Chondrocyte (in vitro differentiated cells): Measurements from ENCODE around the gene PNKP. TPM values are rescaled to one million over a fixed set of nuclear protein-coding genes. Genes with fewer than 3 reads are reported as not detected.

ENCODE experiments used
- DNase-seq: peaks from one replicate; pipeline ENCODE4 v3.0.0; 2021; ENCODE audit warnings: mixed read lengths, low spot score
- H3K27ac Mint-ChIP-seq: one replicate; pipeline ENCODE4 v1.8.0; 2021; ENCODE audit warnings: mild to moderate bottlenecking, moderate library complexity, mixed read lengths; ENCODE audit not compliant: unreplicated experiment
- H3K27me3 Mint-ChIP-seq: 2 replicates; pipeline ENCODE4 v1.8.0; 2021; ENCODE audit warnings: low read depth, mixed read lengths
- H3K36me3 Mint-ChIP-seq: 2 replicates; pipeline ENCODE4 v1.8.0; 2021; ENCODE audit warnings: low read depth, mixed read lengths
- H3K4me1 Mint-ChIP-seq: 2 replicates; pipeline ENCODE4 v1.8.0; 2021; ENCODE audit warnings: low read depth, mild to moderate bottlenecking, mixed read lengths
- H3K4me3 Mint-ChIP-seq: one replicate; pipeline ENCODE4 v1.8.0; 2021; ENCODE audit warnings: mild to moderate bottlenecking, moderate library complexity, mixed read lengths; ENCODE audit not compliant: unreplicated experiment
- H3K9me3 Mint-ChIP-seq: 2 replicates; pipeline ENCODE4 v1.8.0; 2021; ENCODE audit warnings: low read depth, mixed read lengths
- CTCF ChIP-seq: fragments of 200-600 bp; sonication (generic); IDR thresholded peaks from 2 replicates; pipeline ENCODE4 v1.5.0; 2021; ENCODE audit warnings: antibody characterized with exemption, mild to moderate bottlenecking, moderate library complexity
- total RNA-seq: library from RNA; stranded (reverse); gene quantifications from 3 replicates; pipeline ENCODE4 v1.2.1, GENCODE V29; 2021

PNKP gene
- total RNA-seq, 1 donor from 2014 or later, result 52.4 TPM

- Mint-ChIP-seq H3K4me1 (peaks cover 8% of the 10 kb centered on the region), H3K9me3 (no peaks in the 10 kb centered on the region), H3K27ac (no peak overlapping the region), H3K27me3 (no peaks in the 10 kb centered on the region), H3K36me3 (peaks cover 18% of the 10 kb centered on the region), H3K4me3 (no peak overlapping the region)
- TF ChIP-seq CTCF, result no peak
- no peak for DNase-seq
These were observed 7.6 kb downstream of the PNKP start for GRCh38 chr19:49859682-49860335.

GRCh38 chr19:49858088-49858985 is 9.0 kb downstream of the PNKP start:
- no peak for TF ChIP-seq CTCF
- Mint-ChIP-seq H3K9me3 (no peaks in the 10 kb centered on the region), H3K36me3 (peaks cover 12% of the 10 kb centered on the region), H3K4me3 (no peak overlapping the region), H3K27me3 (no peaks in the 10 kb centered on the region), H3K27ac (peak overlapping the region; percentile 78), H3K4me1 (peaks cover 15% of the 10 kb centered on the region)
- DNase-seq, result no peak

GRCh38 chr19:49857838-49858087 is 9.6 kb downstream of the PNKP start:
- H3K36me3 Mint-ChIP-seq, result peaks cover 9% of the 10 kb centered on the region
- no peak overlapping the region for H3K4me3 Mint-ChIP-seq
- no peak overlapping the region for H3K27ac Mint-ChIP-seq

GRCh38 chr19:49857061-49857837 is 10.1 kb downstream of the PNKP start:
- Mint-ChIP-seq H3K4me1 (peaks cover 26% of the 10 kb centered on the region), H3K27me3 (no peaks in the 10 kb centered on the region), H3K4me3 (no peak overlapping the region), H3K9me3 (no peaks in the 10 kb centered on the region), H3K27ac (peak overlapping the region; percentile 17), H3K36me3 (peaks cover 9% of the 10 kb centered on the region)
- TF ChIP-seq CTCF, result no peak
- DNase-seq, result no peak

More at GRCh38 chr19:49857838-49858087, 9.6 kb downstream of the PNKP start:
- Mint-ChIP-seq H3K4me1 (peaks cover 20% of the 10 kb centered on the region), H3K27me3 (no peaks in the 10 kb centered on the region), H3K9me3 (no peaks in the 10 kb centered on the region)
- no peak for TF ChIP-seq CTCF
- DNase-seq, result no peak

- Mint-ChIP-seq H3K36me3 (peaks cover 9% of the 10 kb centered on the region), H3K4me3 (no peak overlapping the region), H3K9me3 (no peaks in the 10 kb centered on the region), H3K27ac (no peak overlapping the region), H3K4me1 (peaks cover 30% of the 10 kb centered on the region), H3K27me3 (no peaks in the 10 kb centered on the region)
- no peak for TF ChIP-seq CTCF
- no peak for DNase-seq
These were observed 10.8 kb downstream of the PNKP start for GRCh38 chr19:49856574-49857021.
